Mesodermal cell (in vitro differentiated cells): Measurements from ENCODE around the gene DPP6.

Experiments
- H3K27ac ChIP-seq: 2 replicates; pipeline ENCODE4 v1.7.0; 2013; ENCODE audit warnings: mild to moderate bottlenecking, low read depth, low read length, moderate library complexity; ENCODE audit not compliant: severe bottlenecking
- H3K36me3 ChIP-seq: 2 replicates; pipeline ENCODE4 v1.7.1; 2013; ENCODE audit warnings: mild to moderate bottlenecking, low read length, moderate library complexity; ENCODE audit not compliant: control insufficient read depth, insufficient read depth
- H3K4me1 ChIP-seq: one replicate; pipeline ENCODE4 v1.7.1; 2013; ENCODE audit warnings: mild to moderate bottlenecking, low read length; ENCODE audit not compliant: insufficient read depth, control insufficient read depth, poor library complexity, severe bottlenecking
- H3K4me3 ChIP-seq: 2 replicates; pipeline ENCODE4 v1.7.0; 2013; ENCODE audit warnings: low read length, control low read depth, mild to moderate bottlenecking; ENCODE audit not compliant: insufficient read depth, poor library complexity, severe bottlenecking; ENCODE audit errors: extremely low read depth
- H3K9me3 ChIP-seq: 2 replicates; pipeline ENCODE4 v1.7.1; 2013; ENCODE audit warnings: mild to moderate bottlenecking, low read length, moderate library complexity; ENCODE audit not compliant: control insufficient read depth
- WGBS, 2 experiments: methylation state at CpG; one replicate each; pipeline ENCODE4 v1.1.5; 2013; ENCODE audit warnings: missing lambda C conversion rate in 2 of 2; ENCODE audit not compliant: insufficient coverage in 2 of 2; 5-methylcytosine and 5-hydroxymethylcytosine counted together

The DPP6 gene

GRCh38 chr7:154907651-154908620, 855.7 kb downstream of the DPP6 start:
- Histone ChIP-seq H3K9me3 (peaks cover 15% of the 10 kb centered on the region), H3K4me3 (no peak overlapping the region), H3K36me3 (no peaks in the 10 kb centered on the region), H3K27ac (no peak overlapping the region), H3K4me1 (no peaks in the 10 kb centered on the region)
- 84 to 90% methylated on average over 14 to 19 of the region's 21 CpGs for WGBS, 2 experiments

GRCh38 chr7:154909241-154910105, 857.3 kb downstream of the DPP6 start:
- no peaks in the 10 kb centered on the region for H3K36me3 ChIP-seq
- WGBS, 2 experiments = 83 to 88% methylated on average over 20 of the region's 26 CpGs
- no peak overlapping the region for H3K4me3 ChIP-seq
- H3K4me1 ChIP-seq = no peaks in the 10 kb centered on the region
- peaks cover 15% of the 10 kb centered on the region for H3K9me3 ChIP-seq
- H3K27ac ChIP-seq = no peak overlapping the region

GRCh38 chr7:154910125-154910524, 857.9 kb downstream of the DPP6 start:
- Histone ChIP-seq H3K4me3 (no peak overlapping the region), H3K27ac (no peak overlapping the region), H3K9me3 (peaks cover 15% of the 10 kb centered on the region), H3K36me3 (no peaks in the 10 kb centered on the region), H3K4me1 (no peaks in the 10 kb centered on the region)
- WGBS, 2 experiments = 73 to 85% methylated on average over 4 of the region's 4 CpGs

GRCh38 chr7:154910977-154911376, 858.8 kb downstream of the DPP6 start:
- Histone ChIP-seq H3K4me3 (no peak overlapping the region), H3K27ac (no peak overlapping the region), H3K36me3 (no peaks in the 10 kb centered on the region), H3K4me1 (no peaks in the 10 kb centered on the region), H3K9me3 (peaks cover 15% of the 10 kb centered on the region)
- 94 to 96% methylated on average over 4 of the region's 4 CpGs for WGBS, 2 experiments

GRCh38 chr7:154911411-154911810, 859.2 kb downstream of the DPP6 start:
- peaks cover 15% of the 10 kb centered on the region for H3K9me3 ChIP-seq
- H3K27ac ChIP-seq = no peak overlapping the region
- no peaks in the 10 kb centered on the region for H3K4me1 ChIP-seq
- H3K36me3 ChIP-seq = no peaks in the 10 kb centered on the region
- 55% methylated on average over 2 of the region's 2 CpGs; no CpG with 5 or more reads in 1 of the 2 experiments for WGBS, 2 experiments
- H3K4me3 ChIP-seq = no peak overlapping the region

GRCh38 chr7:154911862-154912455, 859.8 kb downstream of the DPP6 start:
- 87 to 90% methylated on average over 6 of the region's 6 CpGs for WGBS, 2 experiments
- Histone ChIP-seq H3K36me3 (no peaks in the 10 kb centered on the region), H3K4me1 (no peaks in the 10 kb centered on the region), H3K9me3 (peaks cover 15% of the 10 kb centered on the region), H3K4me3 (no peak overlapping the region), H3K27ac (no peak overlapping the region)

GRCh38 chr7:154912871-154913637, 860.9 kb downstream of the DPP6 start:
- no peaks in the 10 kb centered on the region for H3K4me1 ChIP-seq
- H3K4me3 ChIP-seq = no peak overlapping the region
- WGBS, 2 experiments = 85 to 86% methylated on average over 19 to 20 of the region's 22 CpGs
- H3K27ac ChIP-seq = no peak overlapping the region
- no peaks in the 10 kb centered on the region for H3K36me3 ChIP-seq
- H3K9me3 ChIP-seq = peaks cover 15% of the 10 kb centered on the region

GRCh38 chr7:154913638-154914307, 861.6 kb downstream of the DPP6 start:
- 33 to 48% methylated on average over 28 to 43 of the region's 43 CpGs for WGBS, 2 experiments
- H3K27ac ChIP-seq = no peak overlapping the region
- H3K9me3 ChIP-seq = peaks cover 15% of the 10 kb centered on the region
- H3K4me3 ChIP-seq = no peak overlapping the region
- no peaks in the 10 kb centered on the region for H3K36me3 ChIP-seq
- H3K4me1 ChIP-seq = no peaks in the 10 kb centered on the region

- H3K4me3 ChIP-seq = no peak overlapping the region
- H3K9me3 ChIP-seq = peaks cover 15% of the 10 kb centered on the region
- H3K36me3 ChIP-seq = no peaks in the 10 kb centered on the region
- H3K27ac ChIP-seq = no peak overlapping the region
- no peaks in the 10 kb centered on the region for H3K4me1 ChIP-seq
- WGBS, 2 experiments = 88 to 95% methylated on average over 28 to 36 of the region's 36 CpGs
These were observed 862.3 kb downstream of the DPP6 start for GRCh38 chr7:154914308-154914995.
